Progenitor cell of endocrine pancreas (in vitro differentiated cells): ENCODE results near the gene ABI3BP. TPM values are rescaled to one million over a fixed set of nuclear protein-coding genes. Genes with fewer than 3 reads are reported as not detected.

Source experiments
- DNase-seq: peaks from one replicate; pipeline ENCODE4 v3.0.0; 2021; ENCODE audit warnings: low spot score; ENCODE audit not compliant: unreplicated experiment
- H3K27ac Mint-ChIP-seq: 2 replicates; pipeline ENCODE4 v1.8.0; 2021; ENCODE audit warnings: mild to moderate bottlenecking, moderate library complexity, mixed read lengths
- H3K27me3 Mint-ChIP-seq: 2 replicates; pipeline ENCODE4 v1.8.0; 2021; ENCODE audit warnings: mixed read lengths
- H3K36me3 Mint-ChIP-seq: 2 replicates; pipeline ENCODE4 v1.8.0; 2022; ENCODE audit warnings: mixed read lengths; ENCODE audit not compliant: insufficient read depth
- H3K4me1 Mint-ChIP-seq: 2 replicates; pipeline ENCODE4 v1.8.0; 2021; ENCODE audit warnings: low read depth, mixed read lengths
- H3K4me3 Mint-ChIP-seq: 2 replicates; pipeline ENCODE4 v1.8.0; 2021; ENCODE audit warnings: low read depth, mild to moderate bottlenecking, moderate library complexity, mixed read lengths
- H3K9me3 Mint-ChIP-seq: 2 replicates; pipeline ENCODE4 v1.8.0; 2021; ENCODE audit warnings: low read depth, mixed read lengths
- total RNA-seq: library from RNA; stranded (reverse); gene quantifications from 2 replicates; pipeline ENCODE4 v1.2.1, GENCODE V29; 2021
- TF ChIP-seq, protein P1 (sequence below): fragments of 200-600 bp; sonication (generic); IDR thresholded peaks from one replicate; pipeline ENCODE4 v1.5.0; 2021; ENCODE audit warnings: antibody characterized with exemption, mild to moderate bottlenecking; ENCODE audit not compliant: unreplicated experiment

ABI3BP gene
- total RNA-seq, 1 donor from 2014 or later: not detected

DNA sequence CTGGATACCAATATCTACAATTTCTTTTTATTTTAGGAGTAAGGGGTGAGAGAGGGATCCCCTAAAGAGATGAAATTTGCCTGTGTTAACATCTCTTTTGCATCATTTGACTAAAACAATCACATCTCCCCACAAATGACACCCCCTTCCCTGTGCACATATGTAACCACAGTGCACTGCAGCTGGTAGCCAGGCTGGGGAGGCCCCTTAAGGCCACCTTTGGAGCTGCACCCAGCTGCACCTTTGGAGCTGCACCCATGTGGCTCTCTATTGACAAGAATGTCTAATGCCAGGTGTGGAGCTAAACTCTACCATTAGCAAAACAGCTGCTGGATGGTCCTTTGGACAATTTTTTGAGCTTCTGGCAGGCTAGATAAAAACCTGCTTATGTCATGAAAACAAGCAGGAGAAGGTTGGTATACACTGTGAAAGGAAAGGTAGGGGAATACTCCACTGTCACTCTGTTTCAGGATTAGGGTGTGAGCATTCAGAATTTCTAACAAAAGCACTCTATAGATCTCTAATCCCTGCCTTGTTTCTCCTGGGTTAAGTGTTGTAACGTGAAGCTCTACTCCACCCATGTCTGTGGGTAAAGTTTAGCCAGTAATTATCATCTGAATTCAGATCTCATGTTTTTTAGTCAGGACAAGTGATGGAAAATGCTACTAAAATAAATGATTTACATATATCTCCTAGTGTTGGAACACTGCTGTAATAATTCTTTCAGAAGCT, 231.8 kb downstream of the ABI3BP start:
- Mint-ChIP-seq H3K36me3 (no peaks in the 10 kb centered on the region), H3K4me3 (no peak overlapping the region), H3K4me1 (peaks cover 2% of the 10 kb centered on the region), H3K27ac (no peak overlapping the region), H3K27me3 (peaks cover 2% of the 10 kb centered on the region), H3K9me3 (no peaks in the 10 kb centered on the region)
- TF ChIP-seq, protein P1, sequence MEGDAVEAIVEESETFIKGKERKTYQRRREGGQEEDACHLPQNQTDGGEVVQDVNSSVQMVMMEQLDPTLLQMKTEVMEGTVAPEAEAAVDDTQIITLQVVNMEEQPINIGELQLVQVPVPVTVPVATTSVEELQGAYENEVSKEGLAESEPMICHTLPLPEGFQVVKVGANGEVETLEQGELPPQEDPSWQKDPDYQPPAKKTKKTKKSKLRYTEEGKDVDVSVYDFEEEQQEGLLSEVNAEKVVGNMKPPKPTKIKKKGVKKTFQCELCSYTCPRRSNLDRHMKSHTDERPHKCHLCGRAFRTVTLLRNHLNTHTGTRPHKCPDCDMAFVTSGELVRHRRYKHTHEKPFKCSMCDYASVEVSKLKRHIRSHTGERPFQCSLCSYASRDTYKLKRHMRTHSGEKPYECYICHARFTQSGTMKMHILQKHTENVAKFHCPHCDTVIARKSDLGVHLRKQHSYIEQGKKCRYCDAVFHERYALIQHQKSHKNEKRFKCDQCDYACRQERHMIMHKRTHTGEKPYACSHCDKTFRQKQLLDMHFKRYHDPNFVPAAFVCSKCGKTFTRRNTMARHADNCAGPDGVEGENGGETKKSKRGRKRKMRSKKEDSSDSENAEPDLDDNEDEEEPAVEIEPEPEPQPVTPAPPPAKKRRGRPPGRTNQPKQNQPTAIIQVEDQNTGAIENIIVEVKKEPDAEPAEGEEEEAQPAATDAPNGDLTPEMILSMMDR: peak; percentile 30
- no peak for DNase-seq

DNA sequence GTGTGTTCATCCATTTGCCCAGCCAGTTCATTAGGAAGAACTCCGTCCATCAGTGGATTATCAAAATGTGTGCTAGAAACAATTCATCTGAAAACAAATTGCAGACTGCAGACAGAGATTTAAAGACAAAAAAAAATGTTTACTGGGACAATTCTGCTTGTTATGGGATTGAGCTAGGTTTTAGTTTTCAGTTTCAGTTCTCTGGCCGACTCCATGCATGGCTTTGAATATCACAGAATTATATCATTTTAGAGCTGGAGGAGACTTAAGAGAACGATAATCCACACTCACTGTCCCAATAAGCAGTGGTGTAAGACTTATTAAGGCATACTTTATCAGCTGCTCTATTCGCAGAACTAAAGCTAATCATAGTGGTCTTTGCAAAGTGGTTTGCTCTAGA, 232.8 kb downstream of the ABI3BP start:
- TF ChIP-seq, protein P1: no peak
- Mint-ChIP-seq H3K27ac (no peak overlapping the region), H3K4me1 (peaks cover 2% of the 10 kb centered on the region), H3K27me3 (peaks cover 2% of the 10 kb centered on the region), H3K4me3 (no peak overlapping the region), H3K36me3 (no peaks in the 10 kb centered on the region), H3K9me3 (no peaks in the 10 kb centered on the region)
- DNase-seq: no peak

DNA sequence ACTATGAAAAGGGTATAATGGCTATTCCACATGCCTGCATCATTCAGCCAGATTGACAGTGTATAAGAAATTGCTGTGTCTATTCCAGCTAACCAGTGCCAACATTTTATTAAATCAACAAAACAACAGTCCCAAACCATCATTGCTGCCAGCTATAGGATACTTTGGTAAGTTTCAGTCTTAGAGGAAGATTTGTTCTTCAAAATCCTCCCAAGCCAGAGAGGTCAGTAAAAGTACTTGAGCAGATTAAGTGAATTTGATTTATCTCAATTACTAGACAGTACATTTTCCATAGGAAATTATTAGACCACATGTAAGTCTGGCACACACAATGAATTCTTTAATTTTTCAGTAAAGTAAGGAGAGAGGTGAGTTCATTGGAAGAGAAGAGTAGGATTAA, 233.3 kb downstream of the ABI3BP start:
- Mint-ChIP-seq H3K27me3 (peaks cover 2% of the 10 kb centered on the region), H3K36me3 (no peaks in the 10 kb centered on the region), H3K9me3 (no peaks in the 10 kb centered on the region), H3K4me1 (peaks cover 2% of the 10 kb centered on the region), H3K27ac (no peak overlapping the region), H3K4me3 (no peak overlapping the region)
- no peak for DNase-seq
- TF ChIP-seq, protein P1: no peak

DNA sequence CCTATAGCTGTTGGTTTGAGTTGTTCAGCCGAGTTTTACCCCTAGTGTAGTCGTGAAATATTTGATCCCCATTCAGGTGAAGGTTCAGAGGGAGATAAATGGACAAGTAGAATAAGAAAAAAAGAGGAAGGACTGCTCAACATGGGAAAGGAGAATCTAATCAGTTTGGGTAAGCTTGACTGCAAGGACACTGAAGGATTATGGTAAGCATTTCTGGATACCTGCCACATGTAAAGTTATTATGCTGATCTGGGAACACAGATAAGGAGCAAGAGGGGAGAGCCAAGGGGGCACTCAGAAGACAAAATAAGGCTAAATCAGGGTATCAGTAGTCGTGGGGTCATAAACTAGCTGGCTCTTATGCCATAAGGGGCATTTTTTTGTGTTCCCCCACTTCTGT, 234.1 kb downstream of the ABI3BP start:
- Mint-ChIP-seq H3K27ac (no peak overlapping the region), H3K9me3 (no peaks in the 10 kb centered on the region), H3K4me1 (peaks cover 2% of the 10 kb centered on the region), H3K27me3 (no peaks in the 10 kb centered on the region), H3K36me3 (no peaks in the 10 kb centered on the region), H3K4me3 (no peak overlapping the region)
- DNase-seq: no peak
- TF ChIP-seq, protein P1: no peak

DNA sequence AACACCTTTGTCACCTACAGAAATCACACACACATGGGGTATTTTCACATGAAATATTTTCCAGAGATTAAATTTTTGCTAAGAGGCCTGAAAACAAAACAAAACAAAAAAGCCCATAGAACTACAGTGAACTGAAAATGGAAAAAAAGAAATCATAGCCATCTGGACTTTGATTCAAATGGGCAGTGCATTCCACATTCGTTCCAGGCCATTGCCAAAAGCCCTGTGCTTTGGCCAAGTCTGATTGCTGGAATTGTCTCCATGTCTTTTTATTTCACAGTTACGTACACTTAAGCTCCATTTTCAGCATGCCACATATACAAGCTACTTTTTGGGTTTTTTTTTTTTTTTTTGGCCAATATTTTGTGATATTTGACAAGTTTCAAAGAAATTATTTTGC, 236.8 kb downstream of the ABI3BP start:
- H3K4me1 Mint-ChIP-seq: peaks cover 2% of the 10 kb centered on the region

More for the DNA sequence above, 236.8 kb downstream of the ABI3BP start:
- H3K4me3 Mint-ChIP-seq: no peak overlapping the region
- no peaks in the 10 kb centered on the region for H3K9me3 Mint-ChIP-seq
- DNase-seq: no peak
- H3K27ac Mint-ChIP-seq: no peak overlapping the region
- TF ChIP-seq, protein P1: no peak
- peaks cover 9% of the 10 kb centered on the region for H3K36me3 Mint-ChIP-seq
- H3K27me3 Mint-ChIP-seq: no peaks in the 10 kb centered on the region
